ENCODE results near the gene RALY. TPM values are rescaled to one million over a fixed set of nuclear protein-coding genes. Genes with fewer than 3 reads are reported as not detected.

Gene RALY
- total RNA-seq, 1 experiment from 2014 or later = 119 TPM

DNA sequence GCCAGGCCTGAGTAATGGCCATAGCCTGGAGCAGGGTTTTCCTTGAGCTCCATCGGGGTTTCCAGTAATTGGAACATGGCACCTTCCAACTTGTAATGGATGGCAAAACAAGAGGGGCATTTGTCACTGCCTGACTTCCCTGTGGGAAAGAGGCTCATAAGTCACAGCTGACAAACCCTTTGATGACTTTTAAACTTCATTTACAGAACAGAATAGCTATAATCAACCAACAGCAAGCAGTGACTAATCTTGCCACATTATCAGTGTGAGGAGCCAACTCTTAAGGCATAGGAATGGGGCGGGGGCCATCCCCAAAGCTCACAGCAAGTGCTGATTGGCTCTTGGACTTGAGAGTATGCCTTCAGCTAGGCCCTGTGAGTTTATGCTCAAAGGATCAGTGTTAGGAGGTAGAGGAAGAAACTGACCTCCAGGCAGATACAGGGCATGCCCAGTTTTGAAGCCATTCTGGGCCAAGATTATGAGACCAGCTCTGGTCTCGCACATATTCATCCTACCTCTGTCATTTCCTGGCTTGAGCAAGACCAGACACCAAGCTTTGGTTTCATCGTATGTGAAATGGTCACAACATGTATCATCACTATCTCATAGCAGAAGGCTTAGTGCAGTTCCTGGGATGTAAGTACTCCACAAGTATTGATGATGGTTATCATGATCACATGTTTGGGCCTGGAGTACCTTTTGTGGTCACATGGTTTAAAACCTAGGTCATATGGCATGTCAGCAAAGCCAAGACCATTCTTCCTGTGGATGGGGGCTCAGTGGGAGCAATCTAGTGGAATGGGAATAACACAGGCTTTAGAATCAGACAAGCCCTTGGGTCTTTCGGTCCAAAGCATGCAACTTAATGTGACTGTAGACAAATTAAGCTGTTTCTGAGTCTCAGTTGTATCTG, 69.1 kb downstream of the RALY start:
- DNase-seq (ENCODE audit: low read depth, low spot score) (no peak), ATAC-seq (no peak)
- Histone ChIP-seq H2AFZ (ENCODE audit: low read depth, low read length, poor library complexity, severe bottlenecking) (no peak overlapping the region), H3K4me1 (ENCODE audit: control insufficient read depth in 1 of 2, insufficient read depth in 2 of 2, low read length in 2 of 2) (no peaks in the 10 kb centered on the region), H3K79me2 (ENCODE audit: insufficient read depth, low read length) (peaks cover 51% of the 10 kb centered on the region), H3K9me2 (ENCODE audit: insufficient read depth) (no peaks in the 10 kb centered on the region), H3K36me3 (ENCODE audit: control insufficient read depth in 1 of 2, insufficient read depth in 2 of 2, low read length in 2 of 2) (no peaks in the 10 kb centered on the region), H3K4me2 (ENCODE audit: low read length) (no peak overlapping the region), H3K27ac (ENCODE audit: low read depth, low read length) (no peak overlapping the region), H3K9ac (ENCODE audit: low read length) (no peak overlapping the region), H4K20me1 (ENCODE audit: insufficient read depth) (no peaks in the 10 kb centered on the region), H3K4me3 (replicated peaks in 1 of 2; ENCODE audit: low read depth in 1 of 2, low read length in 2 of 2) (no peak overlapping the region), H3K9me3 (ENCODE audit: control insufficient read depth in 1 of 2, insufficient read depth in 1 of 2, low read depth in 1 of 2, low read length in 2 of 2) (no peaks in the 10 kb centered on the region), H3K27me3 (ENCODE audit: insufficient read depth, low read length) (no peaks in the 10 kb centered on the region)
- intact Hi-C loops (cut with micrococcal nuclease) = loop anchor here (10.0 kb wide), 1 partner anchor 268 kb away; no protein-coding TSS in a partner anchor
- BruUV-seq (replicated peaks) = no TSS peak
- RAD21 ChIA-PET (ENCODE audit: low non-redundant PET in 1 of 2, low total read pairs in 2 of 2, uncharacterized antibody in 2 of 2, unreplicated experiment in 2 of 2) = no interaction called here
- POLR2A ChIA-PET = no interaction called here
- CTCF ChIA-PET = no interaction called here
- TF ChIP-seq CBX3 (IDR thresholded peaks at IDR 0.05; ENCODE audit: low read depth) = no peak
- no peak for TF ChIP-seq JUND (IDR thresholded peaks at IDR 0.05)
- no peak for TF ChIP-seq FOSL1 (IDR thresholded peaks at IDR 0.05; ENCODE audit: low read depth)
- TF ChIP-seq ELF1 (IDR thresholded peaks at IDR 0.05; ENCODE audit: borderline replicate concordance, low read depth) = no peak
- no peak for TF ChIP-seq CEBPB (IDR thresholded peaks at IDR 0.05; ENCODE audit: low read depth)
- TF ChIP-seq, protein P1, sequence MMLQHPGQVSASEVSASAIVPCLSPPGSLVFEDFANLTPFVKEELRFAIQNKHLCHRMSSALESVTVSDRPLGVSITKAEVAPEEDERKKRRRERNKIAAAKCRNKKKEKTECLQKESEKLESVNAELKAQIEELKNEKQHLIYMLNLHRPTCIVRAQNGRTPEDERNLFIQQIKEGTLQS (IDR thresholded peaks at IDR 0.05) = no peak

DNA sequence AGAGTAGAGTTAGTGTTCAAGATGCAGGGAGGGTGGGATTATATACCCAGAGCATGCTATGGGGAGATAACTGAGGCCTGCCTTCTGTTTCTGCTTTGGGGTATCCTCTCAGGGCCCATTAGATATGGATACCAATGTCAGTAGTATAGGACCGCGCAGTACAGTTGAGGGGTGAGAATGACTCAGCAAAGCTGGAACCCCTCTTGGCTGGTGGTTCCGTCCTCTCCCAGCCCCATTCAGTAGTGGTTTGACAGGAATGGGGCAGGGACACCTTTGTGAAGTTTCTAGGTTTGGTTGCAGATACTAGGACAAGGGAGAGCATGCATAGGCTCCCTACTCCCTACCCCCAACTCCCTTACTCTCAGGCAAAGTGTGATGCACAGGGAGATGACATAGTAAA, 70.6 kb downstream of the RALY start:
- no TSS peak for BruUV-seq (replicated peaks)
- Histone ChIP-seq H4K20me1 (ENCODE audit: insufficient read depth) (no peaks in the 10 kb centered on the region), H2AFZ (ENCODE audit: low read depth, low read length, poor library complexity, severe bottlenecking) (no peak overlapping the region), H3K9me3 (ENCODE audit: control insufficient read depth in 1 of 2, insufficient read depth in 1 of 2, low read depth in 1 of 2, low read length in 2 of 2) (no peaks in the 10 kb centered on the region), H3K9me2 (ENCODE audit: insufficient read depth) (no peaks in the 10 kb centered on the region), H3K36me3 (ENCODE audit: control insufficient read depth in 1 of 2, insufficient read depth in 2 of 2, low read length in 2 of 2) (no peaks in the 10 kb centered on the region), H3K4me2 (ENCODE audit: low read length) (no peak overlapping the region), H3K27me3 (ENCODE audit: insufficient read depth, low read length) (no peaks in the 10 kb centered on the region), H3K27ac (ENCODE audit: low read depth, low read length) (no peak overlapping the region), H3K79me2 (ENCODE audit: insufficient read depth, low read length) (peaks cover 41% of the 10 kb centered on the region), H3K9ac (ENCODE audit: low read length) (no peak overlapping the region), H3K4me1 (ENCODE audit: control insufficient read depth in 1 of 2, insufficient read depth in 2 of 2, low read length in 2 of 2) (peaks cover 0 to 8% of the 10 kb centered on the region in 2 experiments; a peak in 1 of 4 replicates), H3K4me3 (replicated peaks in 1 of 2; ENCODE audit: low read depth in 1 of 2, low read length in 2 of 2) (no peak overlapping the region)
- RAD21 ChIA-PET (ENCODE audit: low non-redundant PET in 1 of 2, low total read pairs in 2 of 2, uncharacterized antibody in 2 of 2, unreplicated experiment in 2 of 2) = no interaction called here
- ATAC-seq = no peak
- CTCF ChIA-PET = no interaction called here
- DNase-seq (ENCODE audit: low read depth, low spot score) = no peak
- POLR2A ChIA-PET = no interaction called here
- intact Hi-C loops (cut with micrococcal nuclease) = loop anchor here (10.0 kb wide), 1 partner anchor 269 kb away; no protein-coding TSS in a partner anchor
- TF ChIP-seq ZNF274 (IDR thresholded peaks at IDR 0.05; ENCODE audit: low read depth, low read length) (no peak), SRF (IDR thresholded peaks at IDR 0.05; ENCODE audit: low read depth) (no peak)
- TF ChIP-seq, protein P2, sequence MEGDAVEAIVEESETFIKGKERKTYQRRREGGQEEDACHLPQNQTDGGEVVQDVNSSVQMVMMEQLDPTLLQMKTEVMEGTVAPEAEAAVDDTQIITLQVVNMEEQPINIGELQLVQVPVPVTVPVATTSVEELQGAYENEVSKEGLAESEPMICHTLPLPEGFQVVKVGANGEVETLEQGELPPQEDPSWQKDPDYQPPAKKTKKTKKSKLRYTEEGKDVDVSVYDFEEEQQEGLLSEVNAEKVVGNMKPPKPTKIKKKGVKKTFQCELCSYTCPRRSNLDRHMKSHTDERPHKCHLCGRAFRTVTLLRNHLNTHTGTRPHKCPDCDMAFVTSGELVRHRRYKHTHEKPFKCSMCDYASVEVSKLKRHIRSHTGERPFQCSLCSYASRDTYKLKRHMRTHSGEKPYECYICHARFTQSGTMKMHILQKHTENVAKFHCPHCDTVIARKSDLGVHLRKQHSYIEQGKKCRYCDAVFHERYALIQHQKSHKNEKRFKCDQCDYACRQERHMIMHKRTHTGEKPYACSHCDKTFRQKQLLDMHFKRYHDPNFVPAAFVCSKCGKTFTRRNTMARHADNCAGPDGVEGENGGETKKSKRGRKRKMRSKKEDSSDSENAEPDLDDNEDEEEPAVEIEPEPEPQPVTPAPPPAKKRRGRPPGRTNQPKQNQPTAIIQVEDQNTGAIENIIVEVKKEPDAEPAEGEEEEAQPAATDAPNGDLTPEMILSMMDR (IDR thresholded peaks at IDR 0.05 in 2 of 3, conservative IDR thresholded peaks at IDR 0.05 in 1 of 3; ENCODE audit: borderline replicate concordance in 1 of 3, insufficient read depth in 1 of 3, low read depth in 2 of 3, low read length in 2 of 3) = no peak

Data from HCT116 (cell line).